Activated CD8-positive, alpha-beta memory T cell treated with anti-CD3 and anti-CD28 coated beads, Interleukin-2, amount 50 U/mL, for 48 hours (primary cell): ENCODE data around the gene ZNF445.
"Not testable (repeated sequence)": the region's sequence is repeated elsewhere in the genome, so short reads cannot be mapped to it uniquely, and the experiment has no call there.

ENCODE experiments used
- DNase-seq: peaks from one replicate; pipeline ENCODE4 v3.0.0-alpha.2; 2020

The ZNF445 gene

GRCh38 chr3:44474886-44475285 is 2.6 kb downstream of the ZNF445 start:
- DNase-seq, result not testable (repeated sequence)

GRCh38 chr3:44470430-44470829 is 7.0 kb downstream of the ZNF445 start:
- DNase-seq, result no peak

GRCh38 chr3:44469914-44470313 is 7.6 kb downstream of the ZNF445 start:
- DNase-seq, result no peak

- DNase-seq, result peak; percentile 57
These were observed 8.6 kb downstream of the ZNF445 start for GRCh38 chr3:44468572-44469520.

- not testable (repeated sequence) for DNase-seq
These were observed 9.4 kb downstream of the ZNF445 start for GRCh38 chr3:44468099-44468537.

- no peak for DNase-seq
These were observed 10.2 kb downstream of the ZNF445 start for GRCh38 chr3:44467241-44467640.

GRCh38 chr3:44464920-44465319 is 12.6 kb downstream of the ZNF445 start:
- DNase-seq, result not testable (repeated sequence)

GRCh38 chr3:44464509-44464908 is 13.0 kb downstream of the ZNF445 start:
- no peak for DNase-seq

- not testable (repeated sequence) for DNase-seq
These were observed 17.4 kb downstream of the ZNF445 start for GRCh38 chr3:44460050-44460449.

GRCh38 chr3:44455318-44455717 is 22.2 kb downstream of the ZNF445 start:
- DNase-seq, result no peak

- no peak for DNase-seq
These were observed 23.2 kb downstream of the ZNF445 start for GRCh38 chr3:44454258-44454657.

- no peak for DNase-seq
These were observed 26.0 kb downstream of the ZNF445 start for GRCh38 chr3:44451441-44451840.

GRCh38 chr3:44446929-44447328 is 30.5 kb downstream of the ZNF445 start:
- DNase-seq, result no peak

GRCh38 chr3:44445786-44446185 is 31.7 kb downstream of the ZNF445 start:
- DNase-seq, result no peak

GRCh38 chr3:44444896-44445691 is 32.4 kb downstream of the ZNF445 start:
- DNase-seq, result no peak

GRCh38 chr3:44444437-44444836 is 33.0 kb downstream of the ZNF445 start:
- no peak for DNase-seq

GRCh38 chr3:44442596-44443309 is 34.7 kb downstream of the ZNF445 start:
- no peak for DNase-seq

- peak; percentile 78 for DNase-seq
These were observed 37.8 kb downstream of the ZNF445 start for GRCh38 chr3:44439499-44440295.

GRCh38 chr3:44437800-44438199 is 39.7 kb downstream of the ZNF445 start:
- no peak for DNase-seq

GRCh38 chr3:44436181-44436580 is 41.3 kb downstream of the ZNF445 start:
- no peak for DNase-seq

- DNase-seq, result no peak
These were observed 42.5 kb downstream of the ZNF445 start for GRCh38 chr3:44434834-44435510.

- no peak for DNase-seq
These were observed 47.0 kb downstream of the ZNF445 start for GRCh38 chr3:44430466-44430865.
